Upper lobe of right lung (tissue), 1 donor: ENCODE results near the gene CLEC3B. TPM values are rescaled to one million over a fixed set of nuclear protein-coding genes. Genes with fewer than 3 reads are reported as not detected.

Experiments
- ATAC-seq: fragments of 200-7000 bp; cut with Tn5 transposase; one replicate; pipeline ENCODE4 v1.9.1; 2020; ENCODE audit warnings: mild to moderate bottlenecking, moderate library complexity
- DNase-seq: peaks from one replicate; pipeline ENCODE4 v3.0.0-alpha.2; 2020
- H3K27ac ChIP-seq: fragments of 200-600 bp; one replicate; pipeline ENCODE4 v1.8.0; 2022
- H3K27me3 ChIP-seq: fragments of 200-600 bp; one replicate; pipeline ENCODE4 v1.8.0; 2022; ENCODE audit warnings: mild to moderate bottlenecking
- H3K36me3 ChIP-seq: fragments of 200-600 bp; one replicate; pipeline ENCODE4 v1.8.0; 2022
- H3K4me1 ChIP-seq: fragments of 200-600 bp; one replicate; pipeline ENCODE4 v1.8.0; 2022
- H3K4me3 ChIP-seq: fragments of 200-600 bp; one replicate; pipeline ENCODE4 v1.8.0; 2022; ENCODE audit warnings: mild to moderate bottlenecking
- H3K9me3 ChIP-seq: fragments of 200-600 bp; one replicate; pipeline ENCODE4 v1.8.0; 2022
- intact Hi-C: fragments of 100-400 bp; cut with DNase I; formaldehyde crosslinking; loops from one replicate; pipeline ENCODE4 v1.11.0; 2022
- total RNA-seq: library from RNA; stranded (reverse); fragmentation: NEBNext Ultra II Directional; extraction: Animal tissue kit (Norgen Biotek cat#: 25700); gene quantifications from one replicate; pipeline ENCODE4 v1.2.1, GENCODE V29; 2021
- TF ChIP-seq, protein P1 (sequence below): fragments of 200-600 bp; IDR thresholded peaks from one replicate; pipeline ENCODE4 v1.8.0; 2022; ENCODE audit warnings: antibody characterized with exemption
- donor health status: DM: no; HTN: yes; CAD: no; lungs with severe emphysema.

Gene CLEC3B
- total RNA-seq, 1 donor from 2014 or later: 265 TPM

DNA sequence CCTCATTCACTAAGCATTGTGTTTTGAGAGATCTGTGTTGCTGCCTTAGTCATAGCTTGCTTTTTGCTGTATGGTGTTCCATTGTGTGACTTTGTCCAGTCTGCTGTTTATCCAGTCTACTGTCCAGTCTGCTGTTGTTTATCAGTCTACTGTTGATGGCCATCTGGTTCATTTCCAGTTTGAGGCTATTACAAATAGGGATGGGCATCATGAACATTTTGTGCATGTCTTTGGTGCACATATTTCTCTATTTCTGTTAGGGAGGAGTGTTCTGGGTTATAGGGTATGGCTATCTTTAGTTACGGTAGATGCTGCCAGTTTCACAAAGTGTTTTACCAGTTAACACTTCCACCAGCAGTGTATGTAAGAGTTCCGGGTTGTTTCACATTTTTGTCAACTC lies 22.2 kb upstream of the CLEC3B start:
- DNase-seq (no peak), ATAC-seq (no peak)
- Histone ChIP-seq H3K27ac (no peak overlapping the region), H3K4me1 (no peaks in the 10 kb centered on the region), H3K36me3 (peaks cover 58% of the 10 kb centered on the region), H3K27me3 (no peaks in the 10 kb centered on the region), H3K9me3 (no peaks in the 10 kb centered on the region), H3K4me3 (no peak overlapping the region)
- TF ChIP-seq, protein P1, sequence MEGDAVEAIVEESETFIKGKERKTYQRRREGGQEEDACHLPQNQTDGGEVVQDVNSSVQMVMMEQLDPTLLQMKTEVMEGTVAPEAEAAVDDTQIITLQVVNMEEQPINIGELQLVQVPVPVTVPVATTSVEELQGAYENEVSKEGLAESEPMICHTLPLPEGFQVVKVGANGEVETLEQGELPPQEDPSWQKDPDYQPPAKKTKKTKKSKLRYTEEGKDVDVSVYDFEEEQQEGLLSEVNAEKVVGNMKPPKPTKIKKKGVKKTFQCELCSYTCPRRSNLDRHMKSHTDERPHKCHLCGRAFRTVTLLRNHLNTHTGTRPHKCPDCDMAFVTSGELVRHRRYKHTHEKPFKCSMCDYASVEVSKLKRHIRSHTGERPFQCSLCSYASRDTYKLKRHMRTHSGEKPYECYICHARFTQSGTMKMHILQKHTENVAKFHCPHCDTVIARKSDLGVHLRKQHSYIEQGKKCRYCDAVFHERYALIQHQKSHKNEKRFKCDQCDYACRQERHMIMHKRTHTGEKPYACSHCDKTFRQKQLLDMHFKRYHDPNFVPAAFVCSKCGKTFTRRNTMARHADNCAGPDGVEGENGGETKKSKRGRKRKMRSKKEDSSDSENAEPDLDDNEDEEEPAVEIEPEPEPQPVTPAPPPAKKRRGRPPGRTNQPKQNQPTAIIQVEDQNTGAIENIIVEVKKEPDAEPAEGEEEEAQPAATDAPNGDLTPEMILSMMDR: no peak
- intact Hi-C loops: no loop called here

DNA sequence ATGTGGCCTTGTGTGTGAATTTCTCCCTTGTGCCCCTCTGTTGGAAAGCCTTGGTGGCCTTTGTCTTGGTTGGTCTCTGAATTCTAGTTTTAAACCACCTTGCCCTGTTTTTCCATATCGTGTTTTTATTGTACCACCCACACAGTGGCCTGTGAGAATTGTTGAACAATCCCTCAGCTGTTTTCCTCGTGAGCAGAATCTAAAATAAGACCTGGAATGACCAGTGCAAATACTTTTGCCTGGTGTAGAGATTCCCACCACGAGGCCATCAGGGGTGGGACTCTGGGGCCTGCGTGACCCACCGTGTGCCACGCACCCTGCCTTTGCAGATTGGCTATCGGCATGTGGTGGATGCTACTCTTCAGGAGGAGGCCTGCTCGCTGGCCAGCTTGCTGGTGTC lies 19.0 kb upstream of the CLEC3B start:
- Histone ChIP-seq H3K27me3 (no peaks in the 10 kb centered on the region), H3K27ac (no peak overlapping the region), H3K4me1 (peaks cover 21% of the 10 kb centered on the region), H3K36me3 (peaks cover 30% of the 10 kb centered on the region), H3K9me3 (no peaks in the 10 kb centered on the region), H3K4me3 (no peak overlapping the region)
- intact Hi-C loops: no loop called here
- DNase-seq (no peak), ATAC-seq (no peak)
- TF ChIP-seq, protein P1: no peak

DNA sequence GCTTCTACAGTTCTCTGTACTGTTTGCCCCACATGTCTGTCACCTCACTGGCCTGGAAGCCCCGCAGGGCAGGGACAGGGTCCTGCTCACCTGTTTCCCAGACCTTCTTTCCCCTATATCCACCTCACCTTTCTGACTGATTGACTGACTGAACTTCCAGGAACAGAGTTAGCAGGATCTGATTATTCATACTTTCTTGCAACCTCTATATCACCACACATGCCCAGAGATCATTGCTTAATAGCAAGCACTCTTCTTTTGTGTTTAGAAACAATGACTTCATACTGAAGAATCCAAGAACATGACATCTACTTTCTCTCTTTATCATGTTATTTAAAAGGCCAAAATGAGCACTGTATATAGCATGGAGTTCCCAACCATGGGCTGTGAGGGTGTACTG lies 18.0 kb upstream of the CLEC3B start:
- H3K9me3 ChIP-seq: no peaks in the 10 kb centered on the region
- ATAC-seq (no peak), DNase-seq (no peak)
- H3K4me1 ChIP-seq: peaks cover 31% of the 10 kb centered on the region
- H3K36me3 ChIP-seq: peaks cover 37% of the 10 kb centered on the region
- TF ChIP-seq, protein P1: no peak
- no peaks in the 10 kb centered on the region for H3K27me3 ChIP-seq
- no peak overlapping the region for H3K27ac ChIP-seq
- intact Hi-C loops: no loop called here
- H3K4me3 ChIP-seq: no peak overlapping the region

DNA sequence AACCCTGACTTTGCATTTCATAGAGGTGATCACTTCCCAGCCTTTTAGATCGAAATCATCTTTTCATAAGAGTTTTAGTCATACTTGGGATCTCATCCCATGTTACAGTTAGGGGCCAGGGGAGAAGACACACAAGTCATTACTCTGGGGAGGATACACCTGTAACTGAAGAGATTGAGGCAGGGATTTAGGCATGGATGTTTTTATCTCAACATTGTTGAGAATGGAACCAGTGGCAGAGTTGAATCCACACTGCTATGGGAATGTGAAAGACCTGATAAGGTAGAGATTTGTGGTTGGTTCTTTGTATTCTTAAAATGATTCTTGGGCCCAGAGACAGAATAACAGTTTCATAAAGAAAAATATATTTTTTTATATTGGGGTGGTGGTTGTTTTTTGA lies 16.2 kb upstream of the CLEC3B start:
- no peak overlapping the region for H3K4me3 ChIP-seq
- TF ChIP-seq, protein P1: no peak
- ATAC-seq (no peak), DNase-seq (no peak)
- peaks cover 34% of the 10 kb centered on the region for H3K36me3 ChIP-seq
- intact Hi-C loops: no loop called here
- H3K9me3 ChIP-seq: no peaks in the 10 kb centered on the region
- peaks cover 35% of the 10 kb centered on the region for H3K4me1 ChIP-seq
- H3K27ac ChIP-seq: peak overlapping the region; percentile 81
- H3K27me3 ChIP-seq: no peaks in the 10 kb centered on the region

DNA sequence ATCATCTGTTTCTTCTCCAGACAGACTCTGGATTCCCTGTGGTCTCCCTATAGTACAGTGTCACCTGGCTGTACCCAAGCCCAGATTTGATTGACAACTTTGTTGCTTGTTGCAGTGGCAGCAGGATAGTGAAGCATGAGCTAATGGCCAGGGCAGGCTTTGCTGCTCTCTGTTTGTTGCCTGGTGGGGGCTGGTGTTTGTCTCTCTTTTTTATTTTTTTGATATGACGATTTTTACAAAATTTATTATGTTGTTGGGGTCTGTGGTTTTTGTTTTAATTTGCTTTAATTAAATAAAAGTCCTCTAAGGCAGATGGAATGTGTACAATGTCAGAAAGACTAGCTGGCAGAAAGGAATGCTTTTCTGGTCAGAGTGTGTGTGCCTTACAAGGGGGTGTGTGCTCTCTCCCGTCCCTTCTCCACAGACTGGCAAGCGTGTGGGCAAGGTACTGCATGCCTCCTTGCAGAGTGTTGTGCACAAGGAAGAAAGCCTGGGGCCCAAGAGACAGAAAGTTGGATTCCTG lies 15.2 kb upstream of the CLEC3B start:
- DNase-seq: no peak
- Histone ChIP-seq H3K9me3 (no peaks in the 10 kb centered on the region), H3K27ac (peak overlapping the region; percentile 81), H3K36me3 (peaks cover 26% of the 10 kb centered on the region), H3K27me3 (no peaks in the 10 kb centered on the region), H3K4me3 (no peak overlapping the region), H3K4me1 (peaks cover 35% of the 10 kb centered on the region)
- intact Hi-C loops: no loop called here
- TF ChIP-seq, protein P1: no peak
- peak; percentile 83 for ATAC-seq
